ENCODE data around the gene KCNIP3. TPM values are rescaled to one million over a fixed set of nuclear protein-coding genes. Genes with fewer than 3 reads are reported as not detected.

The KCNIP3 gene
- total RNA-seq, 1 donor from 2014 or later: 0.68 TPM

DNA sequence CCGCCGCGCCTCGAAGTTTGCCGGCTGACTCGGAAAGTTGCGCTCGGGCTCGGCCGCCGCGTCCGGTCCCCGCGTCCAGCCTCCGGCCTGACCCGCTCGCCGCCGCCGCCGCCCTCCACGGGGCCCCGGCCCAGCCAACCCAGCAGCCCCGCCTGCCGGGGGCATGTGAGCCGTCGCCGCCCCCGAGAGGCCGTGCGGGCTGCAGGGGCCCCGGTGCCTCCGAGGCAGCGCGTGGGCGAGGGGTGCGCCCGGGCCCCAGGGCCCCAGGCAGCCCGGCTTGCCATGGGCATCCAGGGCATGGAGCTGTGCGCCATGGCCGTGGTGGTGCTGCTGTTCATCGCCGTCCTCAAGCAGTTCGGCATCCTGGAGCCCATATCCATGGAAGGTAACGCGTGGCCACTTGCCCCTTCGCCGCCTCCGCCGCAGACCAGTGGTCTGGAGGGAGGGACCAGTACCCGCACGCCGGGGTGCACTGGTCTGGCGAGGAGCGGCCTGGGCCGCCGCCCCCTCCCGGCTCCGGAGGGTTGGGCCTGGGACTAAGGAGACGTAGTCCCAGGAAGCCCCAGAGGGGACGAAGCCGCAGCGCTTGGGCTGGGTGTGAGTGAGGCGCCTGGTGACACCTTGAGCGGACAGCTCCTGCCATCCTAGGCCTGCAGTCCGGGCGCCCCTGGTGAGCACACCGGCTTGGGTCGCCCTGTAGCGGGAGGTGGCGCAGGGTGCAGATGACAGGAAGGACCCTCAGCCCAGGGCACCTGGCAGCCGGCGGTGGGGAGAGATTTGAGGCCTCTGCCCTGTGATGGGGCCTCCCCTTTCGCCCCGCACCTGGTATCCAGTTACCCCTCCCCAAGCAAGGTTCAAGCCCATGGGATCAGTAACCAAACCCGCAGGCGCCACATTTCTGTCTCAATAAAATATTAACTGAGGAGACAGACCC, 49.9 kb downstream of the KCNIP3 start:
- no peak for DNase-seq (ENCODE audit: low read depth)
- Mint-ChIP-seq H3K36me3 (ENCODE audit: low read depth, unreplicated experiment) (no peaks in the 10 kb centered on the region), H3K27me3 (ENCODE audit: low read depth, unreplicated experiment) (peaks cover 69% of the 10 kb centered on the region), H3K4me3 (ENCODE audit: unreplicated experiment) (no peak overlapping the region), H3K27ac (ENCODE audit: unreplicated experiment) (no peak overlapping the region), H3K9me3 (ENCODE audit: unreplicated experiment) (peaks cover 2% of the 10 kb centered on the region), H3K4me1 (ENCODE audit: low read depth, unreplicated experiment) (no peaks in the 10 kb centered on the region)
- H3K27me3 ChIP-seq (ENCODE audit: insufficient read depth, low read length): peaks cover 7% of the 10 kb centered on the region
- peaks cover 10% of the 10 kb centered on the region for H3K4me1 ChIP-seq (ENCODE audit: insufficient read depth, low read length)
- H3K36me3 ChIP-seq (ENCODE audit: insufficient read depth, low read length): no peaks in the 10 kb centered on the region
- H3K9ac ChIP-seq (ENCODE audit: low read length): no peak overlapping the region
- H3K4me3 ChIP-seq (ENCODE audit: insufficient read depth, low read depth, low read length): peak overlapping the region; percentile 37
- H2AFZ ChIP-seq (ENCODE audit: low read depth, low read length): peak overlapping the region; percentile 77
- H3K79me2 ChIP-seq (ENCODE audit: insufficient read depth, low read length): no peaks in the 10 kb centered on the region
- TF ChIP-seq EZH2 (IDR thresholded peaks at IDR 0.05; ENCODE audit: insufficient read depth, low read length) (no peak), CTCF (IDR thresholded peaks at IDR 0.05; ENCODE audit: insufficient read depth, low read depth, low read length) (no peak)
- no peak overlapping the region for H3K27ac ChIP-seq (ENCODE audit: low read depth, low read length)
- peak overlapping the region; percentile 84 for H3K4me2 ChIP-seq (ENCODE audit: low read length)
- H3K9me3 ChIP-seq (ENCODE audit: insufficient read depth, low read depth, low read length): no peaks in the 10 kb centered on the region
- no peak for FAIRE-seq
- no peaks in the 10 kb centered on the region for H4K20me1 ChIP-seq (ENCODE audit: insufficient read depth, low read length)

DNA sequence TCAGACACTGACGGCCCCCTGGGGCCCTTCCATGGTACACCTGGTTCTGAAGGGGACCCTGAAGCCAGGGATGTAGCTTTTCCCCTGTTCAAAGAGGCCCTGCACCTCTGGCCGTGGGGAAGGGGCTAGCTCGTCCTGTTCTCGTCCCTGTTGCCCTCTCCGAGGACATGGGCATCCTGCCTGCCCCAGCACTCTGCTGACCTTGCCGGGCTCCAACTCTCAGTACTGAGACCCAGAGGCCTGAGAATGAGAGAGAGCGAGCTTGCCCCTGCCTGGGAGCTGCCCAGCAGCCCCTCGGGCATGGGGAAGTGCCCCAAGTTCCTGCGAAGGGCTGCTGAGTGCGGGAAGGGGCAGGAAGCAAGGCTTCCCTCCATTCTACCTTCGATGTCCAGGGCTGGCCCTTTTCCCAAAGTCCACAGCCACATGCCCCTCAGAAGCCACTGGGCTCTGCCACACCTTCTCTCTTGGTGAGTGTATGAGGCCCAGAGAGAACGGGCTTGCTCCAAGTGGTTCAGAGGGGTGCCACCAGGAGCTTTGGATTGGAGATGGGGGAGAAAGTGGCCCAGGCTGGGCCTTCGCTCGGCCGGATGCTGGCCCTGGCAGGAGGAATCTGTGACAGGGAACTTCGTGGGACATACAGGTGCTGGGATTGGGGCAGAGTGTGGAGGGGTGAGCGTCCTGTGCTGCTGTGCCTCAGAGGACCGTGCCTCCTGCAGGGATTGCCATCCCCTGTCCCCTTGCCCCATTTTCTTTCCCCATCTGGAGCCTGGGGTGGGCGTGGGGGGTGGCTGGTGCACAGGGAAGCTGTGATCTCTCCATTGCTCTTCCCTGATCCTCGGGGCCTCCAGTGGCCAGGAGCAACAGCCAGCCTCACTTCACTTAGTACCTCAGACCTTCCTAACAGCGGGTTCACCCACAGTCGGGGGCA, 50.8 kb downstream of the KCNIP3 start:
- TF ChIP-seq CTCF (IDR thresholded peaks at IDR 0.05; ENCODE audit: insufficient read depth, low read depth, low read length): no peak
- TF ChIP-seq EZH2 (IDR thresholded peaks at IDR 0.05; ENCODE audit: insufficient read depth, low read length): no peak
- peaks cover 10% of the 10 kb centered on the region for H3K4me1 ChIP-seq (ENCODE audit: insufficient read depth, low read length)
- no peaks in the 10 kb centered on the region for H3K27me3 ChIP-seq (ENCODE audit: insufficient read depth, low read length)
- H3K9me3 ChIP-seq (ENCODE audit: insufficient read depth, low read depth, low read length): no peaks in the 10 kb centered on the region
- no peak overlapping the region for H3K4me2 ChIP-seq (ENCODE audit: low read length)
- no peaks in the 10 kb centered on the region for H4K20me1 ChIP-seq (ENCODE audit: insufficient read depth, low read length)
- H3K27ac ChIP-seq (ENCODE audit: low read depth, low read length): no peak overlapping the region
- Mint-ChIP-seq H3K27ac (ENCODE audit: unreplicated experiment) (no peak overlapping the region), H3K4me1 (ENCODE audit: low read depth, unreplicated experiment) (no peaks in the 10 kb centered on the region), H3K27me3 (ENCODE audit: low read depth, unreplicated experiment) (peaks cover 66% of the 10 kb centered on the region), H3K4me3 (ENCODE audit: unreplicated experiment) (peak overlapping the region; percentile 14), H3K36me3 (ENCODE audit: low read depth, unreplicated experiment) (no peaks in the 10 kb centered on the region), H3K9me3 (ENCODE audit: unreplicated experiment) (peaks cover 2% of the 10 kb centered on the region)
- DNase-seq (ENCODE audit: low read depth) (no peak), FAIRE-seq (no peak)
- H2AFZ ChIP-seq (ENCODE audit: low read depth, low read length): no peak overlapping the region
- H3K36me3 ChIP-seq (ENCODE audit: insufficient read depth, low read length): no peaks in the 10 kb centered on the region
- no peak overlapping the region for H3K9ac ChIP-seq (ENCODE audit: low read length)
- no peaks in the 10 kb centered on the region for H3K79me2 ChIP-seq (ENCODE audit: insufficient read depth, low read length)
- H3K4me3 ChIP-seq (ENCODE audit: insufficient read depth, low read depth, low read length): no peak overlapping the region

All from astrocyte (in vitro differentiated cells and primary cell).